Trophoblast cell (in vitro differentiated cells and primary cell): ENCODE results near the gene SAMD11.
"Not testable (repeated sequence)": the region's sequence is repeated elsewhere in the genome, so short reads cannot be mapped to it uniquely, and the experiment has no call there.

Experiments used
- DNase-seq, 2 donors: peaks; one replicate each; pipeline ENCODE4 v3.0.0-alpha.2; 2016
- H2AFZ ChIP-seq: 2 replicates; pipeline ENCODE4 v1.6.1; 2013; ENCODE audit warnings: low read length, moderate library complexity, mild to moderate bottlenecking; ENCODE audit not compliant: insufficient read depth, poor library complexity
- H2AK5ac ChIP-seq: 2 replicates; pipeline ENCODE4 v1.6.1; 2013; ENCODE audit warnings: mild to moderate bottlenecking, low read length
- H2BK120ac ChIP-seq: 2 replicates; pipeline ENCODE4 v1.6.1; 2013; ENCODE audit warnings: low read length, mild to moderate bottlenecking, moderate library complexity; ENCODE audit not compliant: insufficient read depth, poor library complexity
- H2BK12ac ChIP-seq: 2 replicates; pipeline ENCODE4 v1.6.1; 2013; ENCODE audit warnings: mild to moderate bottlenecking, low read length, moderate library complexity
- H2BK5ac ChIP-seq: 2 replicates; pipeline ENCODE4 v1.6.1; 2013; ENCODE audit warnings: low read length, low read depth, moderate library complexity, mild to moderate bottlenecking; ENCODE audit not compliant: poor library complexity
- H3K14ac ChIP-seq: 2 replicates; pipeline ENCODE4 v1.6.1; 2013; ENCODE audit warnings: mild to moderate bottlenecking, low read length
- H3K18ac ChIP-seq: 2 replicates; pipeline ENCODE4 v1.6.1; 2013; ENCODE audit warnings: mild to moderate bottlenecking, low read length
- H3K23ac ChIP-seq: 2 replicates; pipeline ENCODE4 v1.6.1; 2013; ENCODE audit warnings: low read length
- H3K27ac ChIP-seq: 2 replicates; pipeline ENCODE4 v1.5.1; 2013; ENCODE audit warnings: low read depth, mild to moderate bottlenecking, inconsistent platforms, low read length, moderate library complexity
- H3K27me3 ChIP-seq: 2 replicates; pipeline ENCODE4 v1.6.1; 2013; ENCODE audit warnings: inconsistent platforms, mild to moderate bottlenecking, low read length, moderate library complexity; ENCODE audit not compliant: insufficient read depth
- H3K36me3 ChIP-seq, 2 experiments: 1 replicate in 1 of 2; 2 replicates in 1 of 2; pipeline ENCODE4 v1.6.1; 2013; ENCODE audit warnings: low read length in 2 of 2, mild to moderate bottlenecking in 2 of 2, moderate library complexity in 1 of 2; ENCODE audit not compliant: insufficient read depth in 2 of 2, control insufficient read depth in 1 of 2
- H3K4ac ChIP-seq: 2 replicates; pipeline ENCODE4 v1.6.1; 2013; ENCODE audit warnings: low read depth, mild to moderate bottlenecking, low read length, moderate library complexity
- H3K4me1 ChIP-seq, 2 experiments: 1 replicate in 1 of 2; 2 replicates in 1 of 2; pipeline ENCODE4 v1.6.1; 2013; ENCODE audit warnings: low read length in 2 of 2, mild to moderate bottlenecking in 2 of 2, moderate library complexity in 1 of 2; ENCODE audit not compliant: insufficient read depth in 2 of 2, control insufficient read depth in 1 of 2
- H3K4me2 ChIP-seq: 2 replicates; pipeline ENCODE4 v1.6.1; 2013; ENCODE audit warnings: inconsistent platforms, mild to moderate bottlenecking, low read length, moderate library complexity
- H3K4me3 ChIP-seq: 2 replicates; pipeline ENCODE4 v1.5.1; 2013; ENCODE audit warnings: mild to moderate bottlenecking, low read depth, low read length, inconsistent platforms
- H3K79me1 ChIP-seq: one replicate; pipeline ENCODE4 v1.6.1; 2013; ENCODE audit warnings: low read length
- H3K79me2 ChIP-seq: 2 replicates; pipeline ENCODE4 v1.6.1; 2013; ENCODE audit warnings: low read length, mild to moderate bottlenecking; ENCODE audit not compliant: control insufficient read depth, insufficient read depth, poor library complexity
- H3K9ac ChIP-seq: 2 replicates; pipeline ENCODE4 v1.6.1; 2013; ENCODE audit warnings: mild to moderate bottlenecking, low read length
- H3K9me3 ChIP-seq: 2 replicates; pipeline ENCODE4 v1.6.1; 2013; ENCODE audit warnings: low read depth, mild to moderate bottlenecking, control low read depth, inconsistent platforms, low read length; ENCODE audit not compliant: insufficient read depth
- H4K12ac ChIP-seq: 2 replicates; pipeline ENCODE4 v1.6.1; 2013; ENCODE audit warnings: low read depth, mild to moderate bottlenecking, low read length, moderate library complexity
- H4K8ac ChIP-seq: 2 replicates; pipeline ENCODE4 v1.6.1; 2013; ENCODE audit warnings: low read depth, mild to moderate bottlenecking, low read length, moderate library complexity
- H4K91ac ChIP-seq: one replicate; pipeline ENCODE4 v1.6.1; 2013; ENCODE audit warnings: low read depth, mild to moderate bottlenecking, low read length, moderate library complexity
- WGBS: extraction: QIAGEN DNeasy Blood & Tissue Kit; methylation state at CpG from one replicate; pipeline ENCODE4 v1.1.7; 2013; ENCODE audit warnings: missing lambda C conversion rate; ENCODE audit not compliant: insufficient read length, insufficient coverage; ENCODE audit errors: extremely low coverage; 5-methylcytosine and 5-hydroxymethylcytosine counted together

SAMD11 gene

GRCh38 chr1:983798-984475, 60.2 kb downstream of the SAMD11 start:
- H3K27me3 ChIP-seq, result no peaks in the 10 kb centered on the region
- H3K4me2 ChIP-seq, result peak overlapping the region; percentile 43
- no peak overlapping the region for H3K9ac ChIP-seq
- no peaks in the 10 kb centered on the region for H3K36me3 ChIP-seq
- no peak overlapping the region for H3K18ac ChIP-seq
- no peak overlapping the region for H4K8ac ChIP-seq
- H2AK5ac ChIP-seq, result peak overlapping the region; percentile 95
- no peak overlapping the region for H2BK5ac ChIP-seq
- no peak overlapping the region for H3K23ac ChIP-seq
- no peaks in the 10 kb centered on the region for H3K9me3 ChIP-seq
- no peaks in the 10 kb centered on the region for H3K79me1 ChIP-seq
- H4K91ac ChIP-seq, result no peak overlapping the region
- no peak overlapping the region for H2BK120ac ChIP-seq
- no peak overlapping the region for H3K4me3 ChIP-seq
- no CpG with 5 or more reads among the region's 29 CpGs for WGBS
- H3K14ac ChIP-seq, result no peak overlapping the region
- peak overlapping the region; percentile 74 for H2AFZ ChIP-seq
- DNase-seq, result peak in 1 of 2 donors; percentile 45
- no peak overlapping the region for H3K4ac ChIP-seq
- no peak overlapping the region for H4K12ac ChIP-seq
- H2BK12ac ChIP-seq, result no peak overlapping the region
- no peaks in the 10 kb centered on the region for H3K4me1 ChIP-seq
- no peaks in the 10 kb centered on the region for H3K79me2 ChIP-seq
- no peak overlapping the region for H3K27ac ChIP-seq

GRCh38 chr1:984476-984814, 60.7 kb downstream of the SAMD11 start:
- no peak overlapping the region for H3K18ac ChIP-seq
- H3K36me3 ChIP-seq, result no peaks in the 10 kb centered on the region
- no peak overlapping the region for H3K4me3 ChIP-seq
- no CpG with 5 or more reads among the region's 12 CpGs for WGBS
- no peak overlapping the region for H2BK12ac ChIP-seq
- H4K8ac ChIP-seq, result no peak overlapping the region
- H3K27me3 ChIP-seq, result no peaks in the 10 kb centered on the region
- no peak overlapping the region for H4K12ac ChIP-seq
- peak overlapping the region; percentile 43 for H3K4me2 ChIP-seq
- no peaks in the 10 kb centered on the region for H3K79me1 ChIP-seq
- H2AK5ac ChIP-seq, result no peak overlapping the region
- H4K91ac ChIP-seq, result no peak overlapping the region
- no peaks in the 10 kb centered on the region for H3K9me3 ChIP-seq
- no peaks in the 10 kb centered on the region for H3K4me1 ChIP-seq
- no peak overlapping the region for H2BK5ac ChIP-seq
- H3K23ac ChIP-seq, result no peak overlapping the region
- H2BK120ac ChIP-seq, result no peak overlapping the region
- H3K14ac ChIP-seq, result no peak overlapping the region
- no peak overlapping the region for H3K4ac ChIP-seq
- DNase-seq, result no peak
- peak overlapping the region; percentile 74 for H2AFZ ChIP-seq
- no peaks in the 10 kb centered on the region for H3K79me2 ChIP-seq
- no peak overlapping the region for H3K9ac ChIP-seq
- H3K27ac ChIP-seq, result no peak overlapping the region

GRCh38 chr1:985126-985525, 61.4 kb downstream of the SAMD11 start:
- Histone ChIP-seq H3K79me1 (no peaks in the 10 kb centered on the region), H3K18ac (no peak overlapping the region), H3K27ac (no peak overlapping the region), H3K9ac (no peak overlapping the region), H3K36me3 (no peaks in the 10 kb centered on the region), H4K8ac (no peak overlapping the region), H2AFZ (no peak overlapping the region), H2AK5ac (no peak overlapping the region), H2BK12ac (no peak overlapping the region), H3K4me3 (no peak overlapping the region), H4K91ac (no peak overlapping the region), H3K14ac (no peak overlapping the region), H2BK5ac (no peak overlapping the region), H3K23ac (no peak overlapping the region), H3K4ac (no peak overlapping the region), H3K9me3 (no peaks in the 10 kb centered on the region), H4K12ac (no peak overlapping the region), H3K27me3 (no peaks in the 10 kb centered on the region), H3K4me1 (no peaks in the 10 kb centered on the region), H3K79me2 (no peaks in the 10 kb centered on the region), H3K4me2 (no peak overlapping the region), H2BK120ac (no peak overlapping the region)
- no CpG with 5 or more reads among the region's 13 CpGs for WGBS
- DNase-seq, result no peak

- H3K4me1 ChIP-seq, H2AFZ ChIP-seq, H4K12ac ChIP-seq, H3K18ac ChIP-seq, DNase-seq, H2BK12ac ChIP-seq, H2AK5ac ChIP-seq, H2BK5ac ChIP-seq, H2BK120ac ChIP-seq, H4K8ac ChIP-seq, H3K79me1 ChIP-seq, H3K79me2 ChIP-seq, H3K9me3 ChIP-seq, H3K4me2 ChIP-seq, H3K4ac ChIP-seq, H3K23ac ChIP-seq, H3K4me3 ChIP-seq, H3K36me3 ChIP-seq, H3K27me3 ChIP-seq, H4K91ac ChIP-seq, H3K9ac ChIP-seq, H3K14ac ChIP-seq, H3K27ac ChIP-seq: not testable (repeated sequence)
- no CpG with 5 or more reads among the region's 5 CpGs for WGBS
These were observed 64.3 kb downstream of the SAMD11 start for GRCh38 chr1:988061-988460.
